ENCODE data around the gene APOBEC3G.
"Not testable (repeated sequence)": the region's sequence is repeated elsewhere in the genome, so short reads cannot be mapped to it uniquely, and the experiment has no call there.

Gene APOBEC3G

GRCh38 chr22:39073981-39074380 lies 3.1 kb upstream of the APOBEC3G start:
- no peaks in the 10 kb centered on the region for H3K9me3 ChIP-seq (ENCODE audit: control insufficient read depth, insufficient read depth, low read length)
- H3K36me3 ChIP-seq (ENCODE audit: control insufficient read depth, insufficient read depth, low read length) = no peaks in the 10 kb centered on the region
- H3K4me1 ChIP-seq (ENCODE audit: control insufficient read depth, insufficient read depth, low read length) = no peaks in the 10 kb centered on the region
- H3K4me3 ChIP-seq (ENCODE audit: low read depth, low read length) = no peak overlapping the region
- no peak overlapping the region for H3K9ac ChIP-seq (ENCODE audit: low read depth, low read length)
- no peaks in the 10 kb centered on the region for H3K27me3 ChIP-seq (ENCODE audit: control insufficient read depth, insufficient read depth, low read length)

GRCh38 chr22:39076155-39077025 lies 685 bp upstream of the APOBEC3G start:
- peak overlapping the region; percentile 22 for H3K4me3 ChIP-seq (ENCODE audit: low read depth, low read length)
- not testable (repeated sequence) for H3K9me3 ChIP-seq (ENCODE audit: control insufficient read depth, insufficient read depth, low read length); H3K36me3 ChIP-seq (ENCODE audit: control insufficient read depth, insufficient read depth, low read length); H3K9ac ChIP-seq (ENCODE audit: low read depth, low read length); H3K4me1 ChIP-seq (ENCODE audit: control insufficient read depth, insufficient read depth, low read length); H3K27me3 ChIP-seq (ENCODE audit: control insufficient read depth, insufficient read depth, low read length)

GRCh38 chr22:39077912-39078311 lies 837 bp downstream of the APOBEC3G start:
- peak overlapping the region; percentile 8 for H3K4me3 ChIP-seq (ENCODE audit: low read depth, low read length)
- not testable (repeated sequence) for H3K9me3 ChIP-seq (ENCODE audit: control insufficient read depth, insufficient read depth, low read length); H3K4me1 ChIP-seq (ENCODE audit: control insufficient read depth, insufficient read depth, low read length); H3K9ac ChIP-seq (ENCODE audit: low read depth, low read length); H3K36me3 ChIP-seq (ENCODE audit: control insufficient read depth, insufficient read depth, low read length); H3K27me3 ChIP-seq (ENCODE audit: control insufficient read depth, insufficient read depth, low read length)

- no peaks in the 10 kb centered on the region for H3K9me3 ChIP-seq (ENCODE audit: control insufficient read depth, insufficient read depth, low read length)
- no peaks in the 10 kb centered on the region for H3K4me1 ChIP-seq (ENCODE audit: control insufficient read depth, insufficient read depth, low read length)
- no peaks in the 10 kb centered on the region for H3K36me3 ChIP-seq (ENCODE audit: control insufficient read depth, insufficient read depth, low read length)
- no peak overlapping the region for H3K9ac ChIP-seq (ENCODE audit: low read depth, low read length)
- no peaks in the 10 kb centered on the region for H3K27me3 ChIP-seq (ENCODE audit: control insufficient read depth, insufficient read depth, low read length)
- no peak overlapping the region for H3K4me3 ChIP-seq (ENCODE audit: low read depth, low read length)
Observed at GRCh38 chr22:39078329-39078728, 1.3 kb downstream of the APOBEC3G start.

- not testable (repeated sequence) for H3K4me3 ChIP-seq (ENCODE audit: low read depth, low read length); H3K9ac ChIP-seq (ENCODE audit: low read depth, low read length); H3K9me3 ChIP-seq (ENCODE audit: control insufficient read depth, insufficient read depth, low read length); H3K27me3 ChIP-seq (ENCODE audit: control insufficient read depth, insufficient read depth, low read length); H3K4me1 ChIP-seq (ENCODE audit: control insufficient read depth, insufficient read depth, low read length); H3K36me3 ChIP-seq (ENCODE audit: control insufficient read depth, insufficient read depth, low read length)
Observed at GRCh38 chr22:39079054-39079637, 2.1 kb downstream of the APOBEC3G start.

- H3K4me3 ChIP-seq (ENCODE audit: low read depth, low read length) = no peak overlapping the region
- H3K9ac ChIP-seq (ENCODE audit: low read depth, low read length) = no peak overlapping the region
- H3K9me3 ChIP-seq (ENCODE audit: control insufficient read depth, insufficient read depth, low read length) = no peaks in the 10 kb centered on the region
Observed at GRCh38 chr22:39080052-39080762, 3.1 kb downstream of the APOBEC3G start.

GRCh38 chr22:39081016-39081415 lies 3.9 kb downstream of the APOBEC3G start:
- H3K27me3 ChIP-seq (ENCODE audit: control insufficient read depth, insufficient read depth, low read length) = no peaks in the 10 kb centered on the region
- no peaks in the 10 kb centered on the region for H3K4me1 ChIP-seq (ENCODE audit: control insufficient read depth, insufficient read depth, low read length)
- no peak overlapping the region for H3K9ac ChIP-seq (ENCODE audit: low read depth, low read length)
- H3K4me3 ChIP-seq (ENCODE audit: low read depth, low read length) = no peak overlapping the region
- no peaks in the 10 kb centered on the region for H3K36me3 ChIP-seq (ENCODE audit: control insufficient read depth, insufficient read depth, low read length)
- H3K9me3 ChIP-seq (ENCODE audit: control insufficient read depth, insufficient read depth, low read length) = no peaks in the 10 kb centered on the region

More at GRCh38 chr22:39080052-39080762, 3.1 kb downstream of the APOBEC3G start:
- no peaks in the 10 kb centered on the region for H3K4me1 ChIP-seq (ENCODE audit: control insufficient read depth, insufficient read depth, low read length)
- no peaks in the 10 kb centered on the region for H3K27me3 ChIP-seq (ENCODE audit: control insufficient read depth, insufficient read depth, low read length)
- no peaks in the 10 kb centered on the region for H3K36me3 ChIP-seq (ENCODE audit: control insufficient read depth, insufficient read depth, low read length)

- no peaks in the 10 kb centered on the region for H3K36me3 ChIP-seq (ENCODE audit: control insufficient read depth, insufficient read depth, low read length)
- no peaks in the 10 kb centered on the region for H3K9me3 ChIP-seq (ENCODE audit: control insufficient read depth, insufficient read depth, low read length)
- no peak overlapping the region for H3K9ac ChIP-seq (ENCODE audit: low read depth, low read length)
- H3K4me3 ChIP-seq (ENCODE audit: low read depth, low read length) = no peak overlapping the region
- no peaks in the 10 kb centered on the region for H3K4me1 ChIP-seq (ENCODE audit: control insufficient read depth, insufficient read depth, low read length)
- no peaks in the 10 kb centered on the region for H3K27me3 ChIP-seq (ENCODE audit: control insufficient read depth, insufficient read depth, low read length)
Observed at GRCh38 chr22:39081598-39081997, 4.5 kb downstream of the APOBEC3G start.

GRCh38 chr22:39083212-39084165 lies 6.4 kb downstream of the APOBEC3G start:
- H3K4me3 ChIP-seq (ENCODE audit: low read depth, low read length) = no peak overlapping the region
- no peaks in the 10 kb centered on the region for H3K27me3 ChIP-seq (ENCODE audit: control insufficient read depth, insufficient read depth, low read length)
- H3K9ac ChIP-seq (ENCODE audit: low read depth, low read length) = no peak overlapping the region
- H3K9me3 ChIP-seq (ENCODE audit: control insufficient read depth, insufficient read depth, low read length) = no peaks in the 10 kb centered on the region
- H3K36me3 ChIP-seq (ENCODE audit: control insufficient read depth, insufficient read depth, low read length) = no peaks in the 10 kb centered on the region
- H3K4me1 ChIP-seq (ENCODE audit: control insufficient read depth, insufficient read depth, low read length) = peaks cover 2% of the 10 kb centered on the region

GRCh38 chr22:39084666-39085065 lies 7.6 kb downstream of the APOBEC3G start:
- H3K4me1 ChIP-seq (ENCODE audit: control insufficient read depth, insufficient read depth, low read length) = peaks cover 2% of the 10 kb centered on the region
- no peak overlapping the region for H3K9ac ChIP-seq (ENCODE audit: low read depth, low read length)
- no peaks in the 10 kb centered on the region for H3K36me3 ChIP-seq (ENCODE audit: control insufficient read depth, insufficient read depth, low read length)
- no peak overlapping the region for H3K4me3 ChIP-seq (ENCODE audit: low read depth, low read length)
- H3K9me3 ChIP-seq (ENCODE audit: control insufficient read depth, insufficient read depth, low read length) = no peaks in the 10 kb centered on the region
- no peaks in the 10 kb centered on the region for H3K27me3 ChIP-seq (ENCODE audit: control insufficient read depth, insufficient read depth, low read length)

GRCh38 chr22:39087098-39087497 lies 10.0 kb downstream of the APOBEC3G start:
- Histone ChIP-seq H3K4me3 (ENCODE audit: low read depth, low read length) (no peak overlapping the region), H3K36me3 (ENCODE audit: control insufficient read depth, insufficient read depth, low read length) (no peaks in the 10 kb centered on the region), H3K9me3 (ENCODE audit: control insufficient read depth, insufficient read depth, low read length) (no peaks in the 10 kb centered on the region), H3K9ac (ENCODE audit: low read depth, low read length) (no peak overlapping the region), H3K4me1 (ENCODE audit: control insufficient read depth, insufficient read depth, low read length) (peaks cover 2% of the 10 kb centered on the region), H3K27me3 (ENCODE audit: control insufficient read depth, insufficient read depth, low read length) (no peaks in the 10 kb centered on the region)

All from iPS-15b (cell line).